Activated CD4-positive, CD25-positive, alpha-beta regulatory T cell treated with anti-CD3 and anti-CD28 coated beads, Interleukin-2, amount 50 U/mL, for 72 hours (primary cell): Measurements from ENCODE around the gene TMEM169.
"Not testable (repeated sequence)": the region's sequence is repeated elsewhere in the genome, so short reads cannot be mapped to it uniquely, and the experiment has no call there.

Experiments used
- DNase-seq: peaks from one replicate; pipeline ENCODE4 v3.0.0; 2021

The TMEM169 gene

DNA sequence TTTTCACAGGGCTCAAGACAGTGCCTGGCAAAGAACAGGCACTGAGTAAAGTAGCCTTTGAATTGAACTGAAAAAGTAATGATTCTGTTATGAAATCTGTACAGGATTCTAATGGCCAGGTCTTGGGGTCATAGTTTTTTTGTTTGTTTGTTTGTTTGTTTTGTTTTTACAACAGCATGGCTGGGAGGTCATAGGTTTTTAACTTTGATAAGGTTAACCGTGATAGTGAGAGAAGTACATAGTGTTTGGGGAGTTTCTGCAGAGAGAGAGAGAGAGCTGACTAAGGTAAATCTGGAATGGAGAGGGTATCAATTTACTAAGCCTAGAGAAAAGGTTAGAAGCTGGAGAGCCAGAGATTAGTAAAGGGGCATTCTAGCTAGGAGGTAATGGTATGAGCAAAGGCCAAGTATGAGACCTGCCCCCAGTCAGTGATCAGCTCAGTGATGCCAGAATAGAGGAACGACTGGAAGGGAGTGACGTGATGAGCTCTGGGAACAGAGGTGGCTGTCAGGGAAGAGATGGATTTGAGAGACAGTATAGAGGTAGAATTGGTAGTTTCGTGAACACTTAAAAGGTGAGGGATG is 53.3 kb downstream of the TMEM169 start:
- DNase-seq: no peak

DNA sequence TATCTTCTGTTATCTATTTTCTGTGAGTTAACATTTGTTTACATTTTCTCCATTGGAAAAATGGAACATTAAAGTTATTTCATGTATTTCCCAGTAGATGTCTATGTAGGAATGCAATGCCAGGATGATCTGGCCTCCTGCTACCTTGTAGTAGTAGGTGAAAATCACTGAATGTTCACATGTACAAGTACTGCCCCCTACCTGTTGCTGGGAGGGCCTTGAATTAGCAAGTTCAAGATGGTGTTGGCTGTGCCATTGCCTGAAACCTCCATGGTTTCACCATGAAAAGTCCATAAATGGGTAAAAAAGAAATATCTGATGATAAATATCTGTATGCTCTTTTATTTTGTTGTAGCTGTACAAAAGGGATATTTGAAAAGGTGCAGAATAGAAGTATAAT is 58.2 kb downstream of the TMEM169 start:
- DNase-seq: no peak

DNA sequence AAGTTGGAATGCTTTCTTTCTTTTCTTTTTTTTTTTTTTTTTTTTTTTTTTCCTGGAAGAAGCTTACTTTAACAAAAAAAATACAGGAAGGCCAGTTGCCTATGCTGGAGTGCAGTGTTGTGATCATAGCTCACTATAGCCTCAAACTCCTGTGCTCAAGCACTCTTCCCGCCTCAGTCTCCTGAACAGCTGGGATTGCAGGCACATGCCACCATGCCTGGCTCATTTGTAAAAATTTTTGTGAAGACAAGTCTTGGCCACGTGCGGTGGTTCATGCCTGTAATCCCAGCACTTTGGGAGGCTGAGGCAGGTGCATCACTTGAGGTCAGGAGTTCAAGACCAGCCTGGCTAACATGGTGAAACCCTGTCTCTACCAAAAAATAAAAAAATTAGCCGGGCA is 59.8 kb downstream of the TMEM169 start:
- DNase-seq: not testable (repeated sequence)

DNA sequence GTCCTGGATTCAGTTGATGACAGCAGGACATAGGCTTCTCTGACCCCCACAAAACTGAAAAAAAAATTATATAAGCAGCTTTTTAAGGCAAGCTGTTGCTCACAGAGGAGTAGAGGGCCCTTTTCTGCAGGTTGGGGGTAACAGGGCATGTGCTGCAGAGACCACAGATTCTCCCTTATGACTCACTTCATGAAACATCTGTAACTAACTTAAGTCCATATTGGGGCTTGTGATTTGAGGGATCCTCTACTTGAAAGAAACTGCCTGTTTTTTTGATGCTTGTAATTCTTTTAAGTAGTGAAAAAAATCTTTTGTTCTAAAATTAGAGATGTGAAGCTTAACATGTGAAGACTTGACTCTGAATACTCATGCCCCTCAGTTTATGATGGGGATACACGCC is 60.8 kb downstream of the TMEM169 start:
- DNase-seq: no peak

DNA sequence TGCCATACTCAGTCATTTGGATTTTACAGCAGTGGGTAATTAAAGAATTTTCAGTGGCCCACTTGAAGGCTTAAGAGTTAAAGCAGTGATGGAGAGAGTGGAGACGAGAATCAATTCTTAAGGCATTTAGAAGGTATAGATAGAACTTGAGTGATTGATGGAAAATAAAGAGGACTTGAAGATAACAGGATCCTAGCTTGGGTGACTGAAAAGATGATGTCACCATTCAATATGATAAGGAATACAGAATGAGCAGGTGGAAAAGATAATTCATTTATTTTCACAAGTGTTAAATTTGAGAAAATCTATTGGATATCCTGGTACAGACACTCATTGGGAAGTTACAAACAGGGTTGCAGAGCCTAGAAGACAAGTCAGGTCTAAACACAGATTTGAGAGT is 62.7 kb downstream of the TMEM169 start:
- DNase-seq: no peak

DNA sequence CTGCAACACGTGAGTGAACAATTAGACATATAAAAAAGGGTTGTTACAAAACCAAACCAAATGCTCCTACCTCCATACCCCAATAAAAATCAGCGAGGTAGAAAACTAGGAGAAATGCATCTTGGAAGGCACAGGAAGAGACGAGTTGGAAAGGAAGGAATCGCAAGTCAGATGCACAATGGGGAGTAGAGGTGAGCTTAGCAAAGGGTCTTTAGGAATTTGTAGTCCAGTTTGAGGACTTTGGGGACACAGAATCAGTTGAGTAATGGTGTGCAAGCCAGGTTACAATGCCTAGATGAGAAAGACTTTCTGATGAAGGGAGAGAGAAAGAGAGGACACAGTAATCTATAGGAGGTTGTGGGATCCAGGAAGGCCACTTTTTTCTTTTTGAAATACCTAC is 63.1 kb downstream of the TMEM169 start:
- DNase-seq: no peak

DNA sequence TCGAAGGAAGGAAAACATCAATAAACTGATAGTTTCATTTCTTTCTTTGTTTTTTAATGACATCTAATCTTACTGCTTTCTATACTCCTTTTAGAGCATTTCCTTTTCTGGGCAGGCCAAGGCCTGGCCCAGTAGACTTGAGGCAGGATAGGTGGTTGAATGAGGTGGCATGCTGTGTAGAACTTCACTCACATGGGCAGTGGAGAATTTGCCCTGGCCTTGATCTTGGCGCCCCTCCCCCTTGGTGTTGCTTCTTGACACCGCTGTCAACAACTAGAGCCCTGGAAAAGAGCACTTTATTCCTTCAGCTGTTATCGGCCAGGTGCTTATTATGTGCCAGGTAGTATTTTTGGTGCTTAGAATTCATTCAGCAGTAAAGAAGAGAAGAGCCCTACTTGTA is 64.9 kb downstream of the TMEM169 start:
- no peak for DNase-seq

DNA sequence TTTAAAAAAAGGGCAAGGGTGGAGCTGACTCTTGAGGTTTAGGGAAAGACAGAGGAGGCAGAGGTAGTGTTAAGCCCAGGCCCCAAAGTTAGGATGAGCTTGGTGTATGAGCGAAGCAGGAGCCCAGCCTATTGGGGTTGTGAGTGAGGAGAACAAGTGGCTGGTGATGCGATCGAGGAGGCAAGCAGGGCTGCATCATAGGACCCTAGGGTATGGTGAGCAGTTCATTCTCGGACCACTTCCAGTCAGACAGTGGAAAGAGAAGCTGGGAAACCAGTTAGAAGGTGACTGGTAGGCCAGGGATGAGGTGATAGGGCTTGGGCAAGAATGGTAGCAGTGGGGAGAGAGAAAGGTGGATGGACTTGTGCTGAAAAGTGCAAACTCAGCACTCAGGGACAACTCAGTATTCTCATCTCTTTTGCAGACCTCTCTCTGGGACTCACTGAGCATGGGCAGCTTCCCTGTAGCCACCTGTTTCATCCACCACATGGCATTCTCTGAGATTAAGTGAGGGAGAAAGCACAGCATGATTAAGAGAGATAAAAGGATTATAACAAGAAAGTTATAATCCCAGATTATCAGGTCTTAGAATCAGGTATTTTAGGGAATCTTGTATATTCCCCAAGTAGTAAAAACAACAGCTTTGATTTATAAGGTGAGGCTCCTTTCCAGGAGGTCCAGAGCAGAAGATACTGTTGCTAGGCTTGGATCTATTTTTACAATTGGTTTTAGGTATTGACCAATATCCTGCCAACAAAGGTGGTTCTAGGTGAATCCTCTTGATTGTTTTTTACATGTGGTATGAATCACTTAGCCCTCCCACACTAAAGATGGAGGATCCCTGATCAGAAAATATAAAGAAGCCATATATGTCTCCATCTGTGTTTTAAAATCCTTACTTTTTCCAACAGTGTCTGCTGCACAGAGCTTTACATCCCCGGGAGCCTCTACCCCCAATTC is 65.7 kb downstream of the TMEM169 start:
- DNase-seq: no peak

DNA sequence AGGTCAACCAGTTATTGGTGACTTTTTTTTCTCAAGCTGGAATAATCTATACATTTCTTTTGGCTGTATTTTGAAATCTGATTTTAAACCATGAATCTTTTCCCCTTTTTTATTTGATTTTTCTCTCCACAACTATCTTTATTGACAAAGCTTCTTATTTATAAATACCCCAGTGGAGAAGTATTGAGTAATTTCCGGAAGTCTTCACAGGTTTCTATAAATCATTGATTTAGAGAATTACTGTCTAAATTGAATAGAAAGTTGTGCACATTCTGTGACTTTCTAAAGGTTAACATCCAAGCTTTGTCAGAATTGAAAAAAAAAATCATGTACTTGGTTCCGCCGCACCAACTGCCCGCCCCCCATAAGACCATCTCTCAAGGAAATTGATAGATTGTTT is 67.3 kb downstream of the TMEM169 start:
- no peak for DNase-seq

DNA sequence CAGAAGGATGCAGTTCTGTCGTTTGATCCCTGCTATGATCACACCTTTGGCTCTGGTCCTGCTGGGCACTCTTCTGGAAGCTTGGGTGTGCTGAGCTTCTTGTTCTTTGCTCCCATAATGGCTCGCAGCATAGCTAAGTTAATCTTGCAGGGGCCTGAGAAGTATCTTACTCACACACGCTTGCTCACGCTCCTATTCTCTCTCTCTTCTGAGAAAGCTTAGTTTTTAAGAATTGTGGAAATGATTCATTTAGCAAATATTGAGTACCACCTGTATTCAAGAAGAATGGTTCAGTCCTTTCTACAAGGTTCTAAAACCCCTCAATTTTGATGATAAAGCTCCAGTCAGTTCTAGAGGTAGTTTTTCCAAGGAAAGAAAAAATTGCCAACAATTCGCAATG is 68.0 kb downstream of the TMEM169 start:
- DNase-seq: no peak

DNA sequence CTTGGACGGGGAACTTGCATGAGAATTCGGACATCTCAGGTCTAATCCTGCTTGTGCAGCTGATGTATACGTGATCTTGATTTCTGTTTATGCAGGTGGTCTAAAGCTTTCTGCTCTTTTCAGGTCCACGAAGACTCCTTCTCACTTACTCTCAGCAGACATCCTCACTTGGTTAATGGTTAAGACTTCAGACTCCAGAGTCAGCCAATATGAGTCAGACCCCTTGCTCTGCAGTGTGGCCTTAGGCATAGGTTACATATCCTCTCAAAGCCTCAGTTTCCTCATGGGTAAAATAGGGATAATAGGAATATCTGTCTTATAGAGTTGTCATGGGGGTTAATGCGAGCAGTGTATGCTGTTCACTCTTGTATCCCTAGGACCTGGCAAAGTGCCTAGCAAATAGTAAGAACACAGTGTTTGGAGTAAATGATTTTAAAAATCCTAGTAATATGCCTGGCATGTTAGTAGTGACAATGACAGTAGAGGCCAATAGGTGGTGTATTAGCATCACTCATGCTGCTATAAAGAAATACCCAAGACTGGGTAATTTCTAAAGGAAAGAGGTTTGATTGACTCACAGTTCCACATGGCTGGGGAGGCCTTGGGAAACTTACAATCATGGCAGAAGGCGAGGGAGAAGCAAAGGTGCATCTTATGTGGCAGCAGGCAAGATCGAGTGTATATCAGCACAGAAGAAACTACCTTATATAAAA is 69.8 kb downstream of the TMEM169 start:
- DNase-seq: no peak
